Lung (tissue), 12 donors: ENCODE measurements around the gene CAMK2B. TPM values are rescaled to one million over a fixed set of nuclear protein-coding genes. Genes with fewer than 3 reads are reported as not detected.
"Not testable (repeated sequence)": the region's sequence is repeated elsewhere in the genome, so short reads cannot be mapped to it uniquely, and the experiment has no call there.

ENCODE experiments used
- ATAC-seq: fragments of 200-7000 bp; cut with Tn5 transposase; one replicate; pipeline ENCODE4 v1.9.1; 2020; ENCODE audit warnings: moderate number of reproducible peaks; ENCODE audit not compliant: insufficient read depth, low FRiP score
- DNase-seq, 3 donors: peaks; one replicate each; pipeline ENCODE4 v3.0.0-alpha.2; 2013 to 2017
- H3K27ac ChIP-seq, 2 donors: one replicate each; pipeline ENCODE4 v1.5.1; 2013; ENCODE audit warnings: mild to moderate bottlenecking in 2 of 2, moderate library complexity in 2 of 2, control low read depth in 1 of 2, inconsistent platforms in 1 of 2, low read depth in 1 of 2, low read length in 1 of 2
- H3K27me3 ChIP-seq, 3 donors: one replicate each; pipeline ENCODE4 v1.5.1; 2013; ENCODE audit warnings: low read length in 2 of 3; ENCODE audit not compliant: control insufficient read depth in 3 of 3, insufficient read depth in 3 of 3
- H3K36me3 ChIP-seq, 4 donors: one replicate each; pipeline ENCODE4 v1.5.1; 2013; ENCODE audit warnings: low read length in 4 of 4, mild to moderate bottlenecking in 1 of 4, moderate library complexity in 1 of 4; ENCODE audit not compliant: control insufficient read depth in 4 of 4, insufficient read depth in 4 of 4
- H3K4me1 ChIP-seq, 5 donors: one replicate each; pipeline ENCODE4 v1.5.1; 2013; ENCODE audit warnings: low read length in 5 of 5, mild to moderate bottlenecking in 2 of 5, moderate library complexity in 1 of 5; ENCODE audit not compliant: control insufficient read depth in 5 of 5, insufficient read depth in 5 of 5
- H3K4me3 ChIP-seq: one replicate; pipeline ENCODE4 v1.5.1; 2013; ENCODE audit warnings: mild to moderate bottlenecking, control low read depth, moderate library complexity
- H3K9ac ChIP-seq, 2 donors: one replicate each; pipeline ENCODE4 v1.5.1; 2013; ENCODE audit warnings: low read length in 2 of 2, control low read depth in 1 of 2; ENCODE audit not compliant: insufficient read depth in 1 of 2
- H3K9me3 ChIP-seq, 4 donors: one replicate each; pipeline ENCODE4 v1.5.1; 2013; ENCODE audit warnings: low read length in 3 of 4, mild to moderate bottlenecking in 1 of 4, moderate library complexity in 1 of 4; ENCODE audit not compliant: control insufficient read depth in 4 of 4, insufficient read depth in 3 of 4
- WGBS, 2 donors: extraction: QIAGEN DNeasy Blood & Tissue Kit; methylation state at CpG; one replicate each; pipeline ENCODE4 v1.1.7; 2013; 5-methylcytosine and 5-hydroxymethylcytosine counted together
- polyA plus RNA-seq, 2 donors: library from polyadenylated mRNA; stranded (reverse); fragments of 200-250 nt; gene quantifications; one replicate each; pipeline ENCODE4 v1.2.1, GENCODE V29; 2013
- total RNA-seq, 2 donors: library from RNA; depleted of rRNA in 1 of 2; stranded (reverse); fragments of >200 nt in 1 of 2; gene quantifications; one replicate each; pipeline ENCODE4 v1.2.1, GENCODE V29; 2014 to 2021
- TF ChIP-seq, protein P1 (sequence below): IDR thresholded peaks from 2 replicates; pipeline ENCODE4 v1.5.1; 2012; ENCODE audit warnings: mild to moderate bottlenecking; ENCODE audit errors: control extremely low read depth, extremely low read depth
- donor health status: control.
- donor health status: control.
- donor health status: Bipolar disorder and iron deficiency.
- donor health status: healthy.
- donor health status: DM: yes; HTN: yes; CAD: no.

CAMK2B gene
- total and polyA plus RNA-seq, 4 donors, result 0.12 to 0.80 (median 0.33) TPM

DNA sequence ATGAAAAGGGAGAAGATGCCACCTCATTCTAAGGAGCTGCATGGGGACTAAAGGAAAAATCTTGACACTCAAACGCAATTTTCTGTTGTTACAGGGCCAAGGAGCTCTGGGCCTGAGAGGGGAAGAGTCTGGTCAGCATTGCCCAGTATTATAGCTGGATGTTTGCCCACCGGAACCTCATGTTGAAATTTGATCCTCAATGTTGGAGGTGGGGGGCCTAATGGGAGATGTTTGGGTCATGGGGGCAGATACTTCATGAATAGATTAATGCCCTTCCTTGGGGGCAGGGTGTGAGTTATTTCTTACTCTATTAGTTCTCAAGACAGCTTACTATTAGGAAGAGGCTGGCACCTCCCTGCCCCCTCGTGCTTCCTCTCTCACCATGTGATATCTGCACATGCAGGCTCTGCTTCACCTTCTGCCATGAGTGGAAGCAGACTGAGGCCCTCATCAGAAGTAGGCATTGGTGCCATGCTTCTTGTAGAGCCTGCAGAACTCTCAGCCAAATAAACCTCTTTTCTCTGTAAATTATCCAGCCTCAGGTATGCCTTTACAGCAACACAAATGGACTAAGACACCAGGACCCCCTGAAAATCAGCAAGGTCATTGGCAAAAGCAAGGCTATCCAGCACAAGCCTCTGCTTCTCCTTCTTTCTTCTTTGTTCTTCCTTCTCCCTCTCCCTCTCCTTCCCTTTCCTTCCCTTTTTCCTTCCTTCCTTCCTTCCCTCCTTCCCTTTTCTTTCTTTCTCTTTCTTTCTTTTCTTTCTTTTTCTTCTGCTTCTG, 151.3 kb downstream of the CAMK2B start:
- Histone ChIP-seq H3K27ac (no peak overlapping the region), H3K9ac (no peak overlapping the region), H3K4me1 (no peaks in the 10 kb centered on the region), H3K36me3 (no peaks in the 10 kb centered on the region), H3K9me3 (peaks cover 0 to 2% (median 0%) of the 10 kb centered on the region in 4 donors), H3K27me3 (peaks cover 0 to 4% (median 0%) of the 10 kb centered on the region in 3 donors), H3K4me3 (no peak overlapping the region)
- 50 to 68% methylated on average over 3 of the region's 3 CpGs for WGBS, 2 donors
- TF ChIP-seq, protein P1, sequence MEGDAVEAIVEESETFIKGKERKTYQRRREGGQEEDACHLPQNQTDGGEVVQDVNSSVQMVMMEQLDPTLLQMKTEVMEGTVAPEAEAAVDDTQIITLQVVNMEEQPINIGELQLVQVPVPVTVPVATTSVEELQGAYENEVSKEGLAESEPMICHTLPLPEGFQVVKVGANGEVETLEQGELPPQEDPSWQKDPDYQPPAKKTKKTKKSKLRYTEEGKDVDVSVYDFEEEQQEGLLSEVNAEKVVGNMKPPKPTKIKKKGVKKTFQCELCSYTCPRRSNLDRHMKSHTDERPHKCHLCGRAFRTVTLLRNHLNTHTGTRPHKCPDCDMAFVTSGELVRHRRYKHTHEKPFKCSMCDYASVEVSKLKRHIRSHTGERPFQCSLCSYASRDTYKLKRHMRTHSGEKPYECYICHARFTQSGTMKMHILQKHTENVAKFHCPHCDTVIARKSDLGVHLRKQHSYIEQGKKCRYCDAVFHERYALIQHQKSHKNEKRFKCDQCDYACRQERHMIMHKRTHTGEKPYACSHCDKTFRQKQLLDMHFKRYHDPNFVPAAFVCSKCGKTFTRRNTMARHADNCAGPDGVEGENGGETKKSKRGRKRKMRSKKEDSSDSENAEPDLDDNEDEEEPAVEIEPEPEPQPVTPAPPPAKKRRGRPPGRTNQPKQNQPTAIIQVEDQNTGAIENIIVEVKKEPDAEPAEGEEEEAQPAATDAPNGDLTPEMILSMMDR, result no peak
- no peak for ATAC-seq
- DNase-seq, result no peak

DNA sequence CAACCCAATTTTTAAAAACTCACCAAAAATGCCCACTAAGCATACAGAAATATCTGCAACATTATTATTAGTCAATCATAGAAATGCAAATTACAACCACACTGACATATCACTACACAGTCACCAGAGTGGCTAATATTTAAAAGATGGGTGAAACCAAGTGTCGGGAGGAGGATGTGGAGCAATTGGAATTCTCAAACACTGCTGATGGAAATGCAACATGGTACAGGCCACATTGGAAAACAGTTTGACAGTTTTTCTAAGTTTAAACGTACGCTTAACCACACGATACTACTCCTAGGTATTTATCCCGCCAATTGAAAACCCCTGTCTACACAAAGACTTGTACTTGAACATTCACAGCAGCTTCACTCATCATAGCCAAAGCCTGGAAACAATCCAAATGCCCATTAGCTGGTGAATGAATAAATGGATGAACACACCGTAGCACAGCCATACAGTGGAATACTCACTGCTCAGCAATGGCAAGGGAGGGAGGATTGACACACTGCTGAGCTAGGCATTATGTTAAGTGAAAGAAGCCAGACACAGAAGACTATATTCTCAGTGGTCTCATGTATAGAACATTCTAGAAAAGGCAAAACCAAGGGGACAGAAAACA, 152.5 kb downstream of the CAMK2B start:
- Histone ChIP-seq H3K36me3 (no peaks in the 10 kb centered on the region), H3K9ac (no peak overlapping the region), H3K4me3 (no peak overlapping the region), H3K9me3 (peaks cover 0 to 2% (median 0%) of the 10 kb centered on the region in 4 donors), H3K4me1 (no peaks in the 10 kb centered on the region), H3K27me3 (peaks cover 0 to 4% (median 0%) of the 10 kb centered on the region in 3 donors), H3K27ac (no peak overlapping the region)
- 79 to 91% methylated on average over 6 of the region's 6 CpGs for WGBS, 2 donors
- DNase-seq, result no peak
- no peak for ATAC-seq
- TF ChIP-seq, protein P1, result no peak

DNA sequence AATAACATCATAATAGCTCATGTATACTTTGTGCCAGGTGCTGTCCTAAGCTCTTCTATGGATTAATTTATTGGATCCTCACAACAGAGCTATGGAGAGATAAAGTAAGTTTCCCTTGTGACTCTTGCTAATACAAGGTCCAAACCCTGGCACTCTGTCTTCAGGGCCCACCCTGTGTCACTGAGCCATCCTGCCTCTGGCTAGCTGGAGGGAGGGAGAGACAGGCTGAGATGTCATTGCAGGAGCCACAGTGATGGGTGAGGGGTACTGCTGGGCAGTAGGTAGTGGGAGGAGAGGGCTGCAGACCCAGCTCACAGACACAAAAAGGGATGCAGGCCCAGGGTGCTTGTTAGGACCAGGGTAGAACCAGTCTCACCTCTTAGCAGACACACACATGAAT, 153.0 kb downstream of the CAMK2B start:
- no peak overlapping the region for H3K4me3 ChIP-seq
- TF ChIP-seq, protein P1, result no peak
- H3K4me1 ChIP-seq, result no peaks in the 10 kb centered on the region
- no peak for DNase-seq
- no peak overlapping the region for H3K27ac ChIP-seq
- ATAC-seq, result no peak
- no peak overlapping the region for H3K9ac ChIP-seq
- no peaks in the 10 kb centered on the region for H3K36me3 ChIP-seq
- peaks cover 0 to 2% (median 0%) of the 10 kb centered on the region in 4 donors for H3K9me3 ChIP-seq
- peaks cover 0 to 4% (median 0%) of the 10 kb centered on the region in 3 donors for H3K27me3 ChIP-seq

DNA sequence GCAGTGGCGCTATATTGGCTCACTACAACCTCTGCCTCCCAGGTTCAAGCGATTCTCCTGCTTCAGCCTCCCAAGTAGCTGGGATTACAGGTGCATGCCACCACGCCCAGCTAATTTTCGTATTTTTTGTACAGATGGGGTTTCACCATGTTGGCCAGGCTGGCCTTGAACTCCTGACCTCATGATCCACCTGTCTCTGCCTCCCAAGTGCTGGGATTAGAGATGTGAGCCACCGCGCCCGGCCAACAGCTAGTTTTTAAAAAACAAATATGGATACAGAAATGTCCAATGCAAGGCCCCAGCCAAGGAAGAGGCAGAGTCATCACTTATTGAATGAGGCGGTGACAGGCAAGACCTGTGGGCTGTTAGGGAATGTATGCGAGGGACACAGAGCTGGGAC, 153.5 kb downstream of the CAMK2B start:
- WGBS, 2 donors, result 96 to 97% methylated on average over 9 of the region's 9 CpGs
- not testable (repeated sequence) for H3K27ac ChIP-seq, ATAC-seq, H3K4me1 ChIP-seq, H3K9ac ChIP-seq, H3K36me3 ChIP-seq, H3K27me3 ChIP-seq, H3K4me3 ChIP-seq, DNase-seq, H3K9me3 ChIP-seq
